Stomach (tissue), 4 donors: ENCODE measurements around the gene ST6GALNAC6.
A peak's percentile ranks its signal among the peaks of the same experiment; 100 is the strongest.

ENCODE experiments used
- CTCF ChIP-seq, 7 experiments: fragments of 450-650 bp in 4 of 7; fragments of 200-600 bp in 3 of 7; sonication (generic) in 3 of 7; IDR thresholded peaks; one replicate each; pipeline ENCODE4 v1.5.1; 2016 to 2019; ENCODE audit warnings: antibody characterized with exemption in 7 of 7, control low read depth in 2 of 7, mild to moderate bottlenecking in 1 of 7
- EP300 ChIP-seq: sonication (generic); formaldehyde crosslinking; IDR thresholded peaks from one replicate; pipeline ENCODE4 v1.6.1; 2017; ENCODE audit warnings: antibody characterized with exemption
- POLR2AphosphoS5 ChIP-seq, 3 donors: sonication (generic); formaldehyde crosslinking; IDR thresholded peaks; one replicate each; pipeline ENCODE4 v1.6.1; 2016; ENCODE audit warnings: antibody characterized with exemption in 3 of 3

- TF ChIP-seq CTCF (IDR thresholded peaks at IDR 0.05) (no peak), POLR2AphosphoS5 (IDR thresholded peaks at IDR 0.05) (peak in 1 of 3 donors; percentile 13), EP300 (no peak)
Observed at GRCh38 chr9:127931092-127931881, 31.9 kb upstream of the ST6GALNAC6 start.
